ENCODE results near the gene PTPRQ. TPM values are rescaled to one million over a fixed set of nuclear protein-coding genes. Genes with fewer than 3 reads are reported as not detected.

Gene PTPRQ
- total RNA-seq, 1 donor from 2014 or later = 0.13 TPM

DNA sequence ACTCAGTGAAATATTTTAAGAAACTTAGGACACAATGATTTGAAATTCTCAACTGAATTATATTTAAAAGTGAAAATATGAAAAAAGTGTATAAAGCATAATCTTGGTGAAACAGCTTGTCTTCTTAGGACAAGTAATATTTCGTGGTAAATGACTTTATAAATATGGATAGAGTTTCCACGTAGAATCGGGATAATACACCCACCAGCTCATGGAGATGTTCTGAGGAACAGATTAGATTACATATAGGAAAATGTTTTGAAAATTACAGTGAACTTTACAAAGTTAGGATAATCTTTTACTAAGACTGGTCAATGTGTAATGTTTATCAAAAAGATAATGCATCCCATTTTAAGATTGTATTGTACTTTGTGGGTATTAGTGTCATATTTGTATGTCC, 237.8 kb downstream of the PTPRQ start:
- intact Hi-C loops (cut with DNase I) = no loop called here
- ATAC-seq (ENCODE audit: poor library complexity) (no peak), DNase-seq (no peak)

GRCh38 chr12:80684077-80684495, 240.1 kb downstream of the PTPRQ start:
- intact Hi-C loops (cut with DNase I) = no loop called here
- DNase-seq = no peak
- no peak for ATAC-seq (ENCODE audit: poor library complexity)

DNA sequence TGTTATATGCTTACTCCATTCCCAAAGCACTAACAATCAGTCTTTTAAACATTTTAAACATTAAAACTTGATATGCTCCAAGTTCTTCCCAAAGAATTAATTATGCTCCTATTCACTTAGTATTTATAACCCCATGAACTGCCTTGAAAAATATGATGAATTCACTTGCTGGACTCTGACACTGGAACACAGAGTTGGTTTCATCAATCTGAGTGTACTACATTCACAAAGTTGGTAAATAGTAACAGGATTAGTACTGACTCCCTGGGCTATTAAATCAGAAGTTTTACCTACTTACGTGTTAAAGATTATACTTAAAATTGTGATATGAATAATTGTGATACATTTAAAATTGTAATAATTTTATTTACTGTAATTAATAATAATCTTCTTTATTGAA, 246.1 kb downstream of the PTPRQ start:
- ATAC-seq (ENCODE audit: poor library complexity) = no peak
- intact Hi-C loops (cut with DNase I) = no loop called here
- no peak for DNase-seq

- intact Hi-C loops (cut with DNase I) = no loop called here
- ATAC-seq (ENCODE audit: poor library complexity) = no peak
- no peak for DNase-seq
These were observed 246.5 kb downstream of the PTPRQ start for GRCh38 chr12:80690513-80690912.

DNA sequence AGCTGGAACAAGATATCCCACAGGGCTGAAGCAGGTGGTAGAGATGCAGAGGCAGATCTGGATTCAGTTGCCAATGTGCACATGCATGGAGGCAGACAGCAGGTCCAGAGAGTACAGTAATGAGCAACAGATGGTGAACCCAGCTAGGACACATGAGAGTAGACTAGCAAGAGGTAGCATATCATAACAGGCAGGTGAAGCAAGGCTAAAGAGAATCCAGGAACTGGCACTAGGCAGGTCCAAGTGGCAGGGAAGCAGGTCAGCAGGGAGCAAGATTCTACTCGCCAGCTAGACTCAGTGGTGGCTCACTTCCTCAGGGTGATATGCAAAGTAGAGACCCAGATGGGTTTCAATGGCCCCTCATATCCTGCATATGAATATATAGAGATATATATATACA, 248.1 kb downstream of the PTPRQ start:
- ATAC-seq (ENCODE audit: poor library complexity) = no peak
- intact Hi-C loops (cut with DNase I) = no loop called here

GRCh38 chr12:80697270-80697887, 253.3 kb downstream of the PTPRQ start:
- DNase-seq (no peak), ATAC-seq (ENCODE audit: poor library complexity) (no peak)
- intact Hi-C loops (cut with DNase I) = no loop called here

More for the DNA sequence above, 248.1 kb downstream of the PTPRQ start:
- DNase-seq = no peak

DNA sequence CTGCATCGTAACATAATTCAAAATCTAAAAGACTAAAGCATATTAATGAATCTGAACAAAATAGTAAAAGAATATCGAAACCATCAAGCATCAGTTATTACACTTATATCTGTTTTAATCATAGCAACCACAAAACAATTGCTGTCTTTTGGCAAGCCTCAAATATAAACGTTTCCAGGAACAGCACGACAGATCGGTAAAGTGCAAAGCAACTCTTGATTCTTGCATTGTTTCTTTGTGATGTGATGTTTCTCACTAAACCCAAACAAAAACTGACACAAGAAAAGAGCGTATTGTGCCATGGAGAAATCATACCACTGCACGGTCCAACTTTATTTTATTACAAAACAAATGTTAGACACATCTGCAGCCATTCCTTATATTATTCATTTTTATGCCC, 254.2 kb downstream of the PTPRQ start:
- DNase-seq = no peak
- no peak for ATAC-seq (ENCODE audit: poor library complexity)
- intact Hi-C loops (cut with DNase I) = no loop called here

GRCh38 chr12:80698847-80699542, 255.0 kb downstream of the PTPRQ start:
- no peak for ATAC-seq (ENCODE audit: poor library complexity)
- intact Hi-C loops (cut with DNase I) = no loop called here
- DNase-seq = no peak

DNA sequence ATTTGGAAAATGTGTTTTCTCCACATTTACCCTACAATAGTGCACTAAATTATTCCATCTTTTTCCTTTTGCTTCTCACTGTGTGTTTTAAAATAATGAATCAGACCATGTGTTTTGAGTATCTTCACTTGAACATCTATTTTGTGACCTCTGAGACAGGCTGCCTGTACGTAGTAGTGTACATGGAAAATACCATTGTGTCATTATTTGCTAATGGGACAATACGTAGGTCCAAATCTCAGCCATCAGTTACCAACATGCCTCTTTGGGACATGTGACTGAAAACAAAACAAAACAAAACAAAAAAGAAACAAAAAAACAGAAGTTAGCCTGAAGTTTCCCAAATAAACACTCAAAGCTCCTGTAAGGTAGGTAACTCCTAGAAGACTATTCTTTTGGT, 256.3 kb downstream of the PTPRQ start:
- ATAC-seq (ENCODE audit: poor library complexity) (no peak), DNase-seq (no peak)
- intact Hi-C loops (cut with DNase I) = no loop called here

- intact Hi-C loops (cut with DNase I) = no loop called here
- no peak for ATAC-seq (ENCODE audit: poor library complexity)
These were observed 257.4 kb downstream of the PTPRQ start for GRCh38 chr12:80701388-80701787.

DNA sequence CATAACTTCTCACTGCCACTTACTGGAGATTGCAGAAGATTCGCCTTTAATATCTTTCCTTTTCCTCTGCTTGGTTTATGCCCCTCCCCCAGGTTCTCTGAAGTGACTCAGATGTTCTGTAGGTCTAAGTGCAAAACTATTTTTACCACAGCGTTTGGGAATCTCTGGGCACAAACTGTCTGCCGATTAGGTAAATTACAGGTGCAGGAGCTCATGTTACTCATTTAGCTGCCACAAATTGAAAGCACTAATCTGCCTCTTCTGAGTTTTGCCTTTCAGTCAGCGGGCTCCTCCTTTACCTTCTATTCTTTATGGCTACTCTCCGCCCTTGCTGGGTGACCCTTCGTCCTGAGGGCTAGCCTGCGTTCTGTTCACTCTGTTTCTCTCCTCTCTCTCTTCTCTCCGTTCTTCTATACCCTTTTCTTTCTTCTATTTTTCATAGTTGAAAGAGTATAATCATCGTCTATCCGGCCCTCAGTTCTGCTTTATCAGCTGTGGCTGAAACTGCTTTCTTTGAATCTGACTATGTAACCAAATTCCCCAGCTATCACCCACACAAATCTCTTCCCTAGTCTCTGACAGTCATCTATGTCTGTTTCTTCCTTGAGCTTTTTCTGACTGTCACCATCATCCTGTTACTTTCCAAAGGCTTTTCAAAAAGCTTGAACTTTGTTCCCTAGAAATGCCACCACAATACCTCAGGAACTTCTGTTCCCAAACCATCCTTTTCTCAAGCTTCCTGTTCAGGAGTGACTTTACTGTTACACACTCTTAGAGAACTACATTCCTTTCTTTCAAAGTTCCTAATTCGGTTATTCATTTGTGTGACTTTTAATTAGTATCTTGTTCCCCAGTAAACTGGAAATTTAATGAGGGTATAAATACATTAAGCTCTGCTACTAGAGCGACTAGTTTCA, 259.1 kb downstream of the PTPRQ start:
- intact Hi-C loops (cut with DNase I) = no loop called here
- ATAC-seq (ENCODE audit: poor library complexity) = peak; percentile 86

More at GRCh38 chr12:80701388-80701787, 257.4 kb downstream of the PTPRQ start:
- no peak for DNase-seq

DNA sequence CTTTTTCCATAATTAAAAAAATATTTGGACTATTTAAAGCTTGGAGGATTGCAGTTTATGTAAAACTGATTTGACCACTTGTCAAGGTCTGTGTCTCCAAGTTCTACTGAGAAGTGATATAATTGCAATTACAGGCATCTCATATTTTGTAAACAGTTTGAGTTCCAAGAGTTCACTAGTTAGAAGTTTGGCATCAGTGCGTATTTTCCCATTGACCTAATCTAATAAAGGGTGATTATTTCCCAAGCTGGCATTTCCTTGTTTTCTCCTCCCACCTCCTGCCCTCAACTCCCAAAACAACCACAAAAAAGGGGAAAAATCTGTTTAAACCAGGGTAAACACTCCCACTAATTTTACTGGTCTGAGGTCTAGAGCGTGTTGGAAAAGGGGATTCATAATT, 260.4 kb downstream of the PTPRQ start:
- no peak for ATAC-seq (ENCODE audit: poor library complexity)
- no peak for DNase-seq
- intact Hi-C loops (cut with DNase I) = no loop called here

More for the DNA sequence above, 259.1 kb downstream of the PTPRQ start:
- DNase-seq = no peak

GRCh38 chr12:80707126-80707829, 263.2 kb downstream of the PTPRQ start, which contains the start of gene MYF6:
Gene MYF6, plus strand, starts transcription at chr12:80707634. Its CDS starts 86 bp downstream, at chr12:80707720.
- no peak for ATAC-seq (ENCODE audit: poor library complexity)
- intact Hi-C loops (cut with DNase I) = no loop called here

DNA sequence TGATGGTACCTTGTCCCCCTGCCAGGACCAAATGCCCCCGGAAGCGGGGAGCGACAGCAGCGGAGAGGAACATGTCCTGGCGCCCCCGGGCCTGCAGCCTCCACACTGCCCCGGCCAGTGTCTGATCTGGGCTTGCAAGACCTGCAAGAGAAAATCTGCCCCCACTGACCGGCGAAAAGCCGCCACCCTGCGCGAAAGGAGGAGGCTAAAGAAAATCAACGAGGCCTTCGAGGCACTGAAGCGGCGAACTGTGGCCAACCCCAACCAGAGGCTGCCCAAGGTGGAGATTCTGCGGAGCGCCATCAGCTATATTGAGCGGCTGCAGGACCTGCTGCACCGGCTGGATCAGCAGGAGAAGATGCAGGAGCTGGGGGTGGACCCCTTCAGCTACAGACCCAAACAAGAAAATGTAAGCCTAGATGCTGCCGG, 263.8 kb downstream of the PTPRQ start:
- intact Hi-C loops (cut with DNase I) = no loop called here
- ATAC-seq (ENCODE audit: poor library complexity) (no peak), DNase-seq (no peak)

More at GRCh38 chr12:80707126-80707829, 263.2 kb downstream of the PTPRQ start, which contains the start of gene MYF6:
- no peak for DNase-seq

DNA sequence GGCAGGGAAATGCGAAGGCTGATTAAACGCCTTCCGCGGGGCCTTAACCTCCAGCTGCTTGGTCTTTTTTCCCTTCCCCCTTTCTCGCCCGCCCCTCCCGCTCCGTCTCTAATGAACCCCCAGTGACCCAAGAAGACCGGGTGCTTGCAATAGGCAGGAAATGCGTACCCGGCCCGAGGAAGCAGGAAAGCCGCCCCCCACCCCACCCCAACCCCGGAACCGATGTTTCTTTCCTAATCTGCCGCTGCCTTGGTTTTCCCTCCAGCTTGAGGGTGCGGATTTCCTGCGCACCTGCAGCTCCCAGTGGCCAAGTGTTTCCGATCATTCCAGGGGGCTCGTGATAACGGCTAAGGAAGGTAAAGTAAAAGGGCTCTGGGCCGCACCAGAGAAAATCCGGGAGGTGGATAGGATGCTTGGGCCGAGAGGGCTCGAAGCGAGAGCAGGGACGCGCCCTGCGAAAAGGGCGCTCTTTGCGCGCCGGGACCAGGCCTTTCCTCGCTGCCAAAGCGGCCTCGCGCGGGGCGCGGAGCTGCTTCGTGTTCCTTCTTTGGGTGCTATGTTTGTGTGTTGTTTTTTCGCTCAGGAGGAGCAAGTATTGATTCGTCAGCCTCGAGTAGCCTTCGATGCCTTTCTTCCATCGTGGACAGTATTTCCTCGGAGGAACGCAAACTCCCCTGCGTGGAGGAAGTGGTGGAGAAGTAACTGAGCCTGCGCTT, 264.4 kb downstream of the PTPRQ start:
- DNase-seq (peak; percentile 38), ATAC-seq (ENCODE audit: poor library complexity) (no peak)
- intact Hi-C loops (cut with DNase I) = no loop called here

DNA sequence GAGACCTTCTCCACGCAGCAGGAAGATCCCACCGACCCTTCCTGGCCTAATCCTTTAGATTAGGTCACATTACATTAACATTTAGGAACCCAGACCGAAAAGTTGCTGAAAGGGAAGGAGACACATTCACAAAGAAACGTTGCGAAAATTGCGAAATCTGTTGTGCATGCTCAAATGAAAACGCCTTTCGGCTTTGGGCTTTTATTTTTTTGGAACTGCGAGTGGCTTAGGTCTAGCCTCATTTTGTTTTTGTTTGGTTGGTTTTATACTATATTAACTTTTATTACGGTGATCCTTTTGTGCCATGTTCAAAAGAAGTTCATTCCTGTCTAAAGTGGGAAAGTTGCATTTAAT, 264.9 kb downstream of the PTPRQ start:
- DNase-seq (no peak), ATAC-seq (ENCODE audit: poor library complexity) (no peak)
- intact Hi-C loops (cut with DNase I) = no loop called here

- no peak for ATAC-seq (ENCODE audit: poor library complexity)
- DNase-seq = no peak
- intact Hi-C loops (cut with DNase I) = no loop called here
These were observed 266.0 kb downstream of the PTPRQ start for GRCh38 chr12:80709811-80710726.
